ENCODE data around the gene FDXR. TPM values are rescaled to one million over a fixed set of nuclear protein-coding genes. Genes with fewer than 3 reads are reported as not detected.

FDXR gene
- total RNA-seq, 1 donor from 2014 or later = 30.8 TPM

- Histone ChIP-seq H3K36me3 (ENCODE audit: control insufficient read depth, insufficient read depth, low read length) (no peaks in the 10 kb centered on the region), H3K27me3 (ENCODE audit: control insufficient read depth, insufficient read depth, low read length) (no peaks in the 10 kb centered on the region), H3K4me3 (ENCODE audit: low read depth, low read length) (no peak overlapping the region)
- DNase-seq (ENCODE audit: low read depth) = no peak
- no peak for FAIRE-seq
- no peak for TF ChIP-seq CTCF (IDR thresholded peaks at IDR 0.05; ENCODE audit: insufficient read depth, low read length, severe bottlenecking)
Observed at GRCh38 chr17:74903034-74903433, 30.2 kb upstream of the FDXR start.

- Histone ChIP-seq H3K4me3 (ENCODE audit: low read depth, low read length) (no peak overlapping the region), H3K27me3 (ENCODE audit: control insufficient read depth, insufficient read depth, low read length) (peaks cover under 1% of the 10 kb centered on the region), H3K36me3 (ENCODE audit: control insufficient read depth, insufficient read depth, low read length) (no peaks in the 10 kb centered on the region)
- FAIRE-seq (no peak), DNase-seq (ENCODE audit: low read depth) (no peak)
- no peak for TF ChIP-seq CTCF (IDR thresholded peaks at IDR 0.05; ENCODE audit: insufficient read depth, low read length, severe bottlenecking)
Observed at GRCh38 chr17:74901353-74902135, 28.8 kb upstream of the FDXR start.

DNA sequence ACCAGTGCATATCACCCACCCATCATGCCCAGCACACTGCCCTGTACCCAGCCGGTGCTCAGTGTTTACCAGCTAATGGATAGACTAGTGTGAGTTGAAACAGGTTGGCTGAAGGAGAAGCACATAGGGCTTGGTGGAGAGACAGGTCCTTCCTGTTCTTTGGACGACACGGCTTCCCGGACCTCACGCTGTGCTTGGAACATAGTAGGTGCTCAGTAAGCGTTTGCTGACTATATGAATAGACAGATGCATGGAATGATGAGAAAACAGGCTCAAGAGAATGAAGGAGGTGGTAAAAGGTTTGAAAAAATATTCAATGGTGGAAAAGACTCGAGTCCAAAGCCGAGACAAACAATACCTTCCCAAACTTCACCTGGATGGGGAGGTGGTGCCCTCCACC lies 27.4 kb upstream of the FDXR start:
- H3K27me3 ChIP-seq (ENCODE audit: control insufficient read depth, insufficient read depth, low read length) = peaks cover 1% of the 10 kb centered on the region
- no peak overlapping the region for H3K4me3 ChIP-seq (ENCODE audit: low read depth, low read length)
- peak; percentile 83 for FAIRE-seq
- no peaks in the 10 kb centered on the region for H3K36me3 ChIP-seq (ENCODE audit: control insufficient read depth, insufficient read depth, low read length)
- TF ChIP-seq CTCF (IDR thresholded peaks at IDR 0.05; ENCODE audit: insufficient read depth, low read length, severe bottlenecking) = no peak
- DNase-seq (ENCODE audit: low read depth) = no peak

DNA sequence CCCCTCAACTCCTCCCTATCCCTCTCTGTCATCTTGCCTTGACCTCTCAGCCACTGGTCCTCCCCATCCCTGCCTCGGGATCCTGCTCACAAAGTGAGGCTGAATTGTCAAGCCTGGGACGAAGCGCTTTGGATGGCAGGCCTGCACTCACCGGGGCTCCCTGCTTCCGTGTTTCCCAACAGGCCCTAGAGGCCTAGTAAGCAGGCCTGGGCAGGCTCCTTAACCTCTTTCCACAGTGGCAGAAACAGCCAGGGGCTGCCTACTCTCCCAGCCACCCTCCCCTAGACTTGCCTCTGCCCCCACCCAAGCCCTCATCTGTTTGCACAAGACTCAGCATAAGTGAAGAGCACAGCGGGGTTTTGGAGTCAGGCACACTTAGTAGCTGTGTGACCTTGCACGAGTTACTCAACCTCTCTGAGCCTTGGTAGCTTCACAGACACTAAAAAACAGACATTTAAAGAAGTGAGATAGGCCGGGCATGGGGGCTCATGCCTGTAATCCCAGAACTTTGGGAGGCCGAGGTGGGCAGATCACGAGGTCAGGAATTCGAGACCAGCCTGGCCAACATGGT lies 25.7 kb upstream of the FDXR start:
- Histone ChIP-seq H3K36me3 (ENCODE audit: control insufficient read depth, insufficient read depth, low read length) (no peaks in the 10 kb centered on the region), H3K4me3 (ENCODE audit: low read depth, low read length) (no peak overlapping the region), H3K27me3 (ENCODE audit: control insufficient read depth, insufficient read depth, low read length) (peaks cover 13% of the 10 kb centered on the region)
- no peak for TF ChIP-seq CTCF (IDR thresholded peaks at IDR 0.05; ENCODE audit: insufficient read depth, low read length, severe bottlenecking)
- DNase-seq (ENCODE audit: low read depth) (peak; percentile 68), FAIRE-seq (peak; percentile 36)

DNA sequence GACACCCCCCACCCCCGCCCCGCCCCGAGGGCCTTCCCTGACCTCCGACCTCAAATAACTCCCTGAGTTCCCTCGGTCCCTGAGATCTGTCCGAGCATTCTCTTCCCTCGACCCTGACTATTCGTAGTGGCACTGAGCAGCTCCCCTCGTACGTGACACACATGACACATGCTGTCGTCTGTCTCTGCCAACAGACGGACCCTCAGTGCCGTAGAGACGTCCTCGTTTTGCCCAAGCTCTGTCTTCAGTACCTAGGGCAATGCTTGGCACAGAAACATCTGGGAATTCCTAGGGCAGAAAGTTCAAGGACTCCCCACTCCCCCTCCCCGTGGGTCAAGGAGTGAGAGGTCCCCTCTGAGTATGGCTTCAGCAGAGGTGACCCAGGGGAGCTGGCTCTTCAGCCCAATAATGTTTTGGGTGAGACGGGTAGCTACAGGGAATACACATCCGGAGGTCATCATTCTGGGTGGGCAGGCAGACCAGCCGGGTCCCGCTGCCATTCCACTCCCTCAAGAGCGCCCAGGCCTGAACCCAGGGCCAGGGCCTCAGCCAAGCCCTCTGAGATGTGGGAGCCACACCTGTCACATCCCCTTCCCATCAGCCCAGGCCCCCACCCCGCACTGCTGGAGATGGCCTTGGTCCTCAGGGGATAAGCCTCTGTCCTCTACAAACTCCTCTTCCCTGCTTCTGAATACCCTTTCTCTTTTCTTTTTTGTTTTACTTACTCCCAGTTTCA lies 21.3 kb upstream of the FDXR start:
- DNase-seq (ENCODE audit: low read depth) (no peak), FAIRE-seq (no peak)
- no peak overlapping the region for H3K4me3 ChIP-seq (ENCODE audit: low read depth, low read length)
- H3K27me3 ChIP-seq (ENCODE audit: control insufficient read depth, insufficient read depth, low read length) = peaks cover 27% of the 10 kb centered on the region
- no peaks in the 10 kb centered on the region for H3K36me3 ChIP-seq (ENCODE audit: control insufficient read depth, insufficient read depth, low read length)
- no peak for TF ChIP-seq CTCF (IDR thresholded peaks at IDR 0.05; ENCODE audit: insufficient read depth, low read length, severe bottlenecking)

All from bronchial epithelial cell (primary cell).